GM19397 (cell line): ENCODE data around the gene MYH7B.

Experiments
- ATAC-seq: cut with Tn5 transposase; IDR thresholded peaks from one replicate; pipeline ENCODE4 v1.9.1; 2021; ENCODE audit warnings: mild to moderate bottlenecking, moderate library complexity; ENCODE audit not compliant: unreplicated experiment

Gene MYH7B

GRCh38 chr20:34955231-34956040 is at the start of gene MYH7B, which contains the start of gene GSS:
MYH7B (plus strand) TSS chr20:34955868; CDS start chr20:34978006, 22,138 bp downstream.
GSS (minus strand) TSS chr20:34955806; CDS start chr20:34951852, 3,954 bp downstream.
- ATAC-seq = peak; percentile 86

- no peak for ATAC-seq
Measured at GRCh38 chr20:34907616-34908469, 47.8 kb upstream of the MYH7B start.

GRCh38 chr20:34915131-34915530 is 40.5 kb upstream of the MYH7B start:
- ATAC-seq = no peak

- no peak for ATAC-seq
Measured at GRCh38 chr20:34915749-34916455, 39.8 kb upstream of the MYH7B start.

- ATAC-seq = no peak
Measured at GRCh38 chr20:34916774-34917354, 38.8 kb upstream of the MYH7B start.

- ATAC-seq = no peak
Measured at GRCh38 chr20:34920055-34920454, 35.6 kb upstream of the MYH7B start.

GRCh38 chr20:34921436-34921835 is 34.2 kb upstream of the MYH7B start:
- no peak for ATAC-seq

- ATAC-seq = no peak
Measured at GRCh38 chr20:34922654-34923381, 32.9 kb upstream of the MYH7B start.

- no peak for ATAC-seq
Measured at GRCh38 chr20:34923414-34923813, 32.3 kb upstream of the MYH7B start.

- no peak for ATAC-seq
Measured at GRCh38 chr20:34925341-34925740, 30.3 kb upstream of the MYH7B start.

GRCh38 chr20:34925981-34926380 is 29.7 kb upstream of the MYH7B start:
- no peak for ATAC-seq

GRCh38 chr20:34926581-34926980 is 29.1 kb upstream of the MYH7B start:
- no peak for ATAC-seq

GRCh38 chr20:34927736-34928135 is 27.9 kb upstream of the MYH7B start:
- ATAC-seq = no peak

- no peak for ATAC-seq
Measured at GRCh38 chr20:34928411-34928810, 27.3 kb upstream of the MYH7B start.

- ATAC-seq = no peak
Measured at GRCh38 chr20:34931771-34932170, 23.9 kb upstream of the MYH7B start.

GRCh38 chr20:34938466-34939163 is 17.1 kb upstream of the MYH7B start:
- no peak for ATAC-seq

GRCh38 chr20:34940081-34940481 is 15.6 kb upstream of the MYH7B start:
- no peak for ATAC-seq

- ATAC-seq = no peak
Measured at GRCh38 chr20:34941226-34941625, 14.4 kb upstream of the MYH7B start.

GRCh38 chr20:34942301-34942700 is 13.4 kb upstream of the MYH7B start:
- no peak for ATAC-seq
